Neural crest cell (in vitro differentiated cells): ENCODE data around the gene PIGQ. TPM values are rescaled to one million over a fixed set of nuclear protein-coding genes. Genes with fewer than 3 reads are reported as not detected.

ENCODE experiments used
- DNase-seq: peaks from one replicate; pipeline ENCODE4 v3.0.0; 2021; ENCODE audit warnings: low read depth, mixed read lengths, low spot score
- H3K27ac Mint-ChIP-seq: one replicate; pipeline ENCODE4 v1.8.0; 2021; ENCODE audit warnings: mild to moderate bottlenecking, mixed read lengths; ENCODE audit not compliant: unreplicated experiment
- H3K27me3 Mint-ChIP-seq: 2 replicates; pipeline ENCODE4 v1.8.0; 2021; ENCODE audit warnings: low read depth, mild to moderate bottlenecking, mixed read lengths
- H3K36me3 Mint-ChIP-seq: 2 replicates; pipeline ENCODE4 v1.8.0; 2021; ENCODE audit warnings: low read depth, mild to moderate bottlenecking, mixed read lengths
- H3K4me1 Mint-ChIP-seq: 2 replicates; pipeline ENCODE4 v1.8.0; 2021; ENCODE audit warnings: mixed read lengths
- H3K4me3 Mint-ChIP-seq: one replicate; pipeline ENCODE4 v1.8.0; 2021; ENCODE audit warnings: mild to moderate bottlenecking, mixed read lengths
- H3K9me3 Mint-ChIP-seq: 2 replicates; pipeline ENCODE4 v1.8.0; 2021; ENCODE audit warnings: mixed read lengths
- total RNA-seq: library from RNA; stranded (reverse); gene quantifications from 2 replicates; pipeline ENCODE4 v1.2.1, GENCODE V29; 2021
- TF ChIP-seq, protein P1 (sequence below): fragments of 200-600 bp; sonication (generic); conservative IDR thresholded peaks from 2 replicates; pipeline ENCODE4 v1.5.0; 2021; ENCODE audit warnings: antibody characterized with exemption, mild to moderate bottlenecking

The PIGQ gene
- total RNA-seq, 1 donor from 2014 or later = 91.7 TPM

DNA sequence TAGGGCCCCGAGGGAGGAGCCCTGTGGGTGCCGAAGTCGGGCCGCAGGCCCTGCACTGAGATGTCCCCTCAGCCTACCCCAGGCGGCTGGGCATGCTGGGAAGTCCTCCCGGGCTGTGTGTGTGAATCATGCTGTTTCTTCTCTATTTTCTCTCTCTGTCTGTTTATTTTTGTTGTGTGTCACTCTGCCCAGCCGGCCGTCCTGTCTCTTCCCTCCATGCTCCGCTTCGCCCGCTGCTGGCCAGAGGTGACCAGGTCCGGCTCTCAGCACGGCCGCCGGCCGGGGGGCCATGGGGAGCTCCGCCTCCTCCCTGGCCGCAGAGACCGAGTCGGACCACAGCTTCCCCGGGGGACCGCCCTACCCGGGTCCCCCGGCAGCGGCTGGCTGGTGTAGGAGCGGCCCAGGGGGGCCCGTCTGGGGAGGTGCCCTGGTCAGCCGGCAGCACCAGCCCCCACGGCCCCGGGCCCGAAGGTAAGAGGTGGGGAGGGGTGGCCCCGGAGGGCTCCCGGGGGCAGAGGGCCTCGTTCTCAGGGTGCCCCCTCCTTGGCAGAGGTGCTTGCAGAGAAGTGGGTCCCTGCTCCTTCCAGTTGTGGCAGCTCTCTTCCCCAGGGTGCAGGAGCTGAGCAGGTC is 29.8 kb upstream of the PIGQ start:
- no peaks in the 10 kb centered on the region for H3K27me3 Mint-ChIP-seq
- TF ChIP-seq, protein P1, sequence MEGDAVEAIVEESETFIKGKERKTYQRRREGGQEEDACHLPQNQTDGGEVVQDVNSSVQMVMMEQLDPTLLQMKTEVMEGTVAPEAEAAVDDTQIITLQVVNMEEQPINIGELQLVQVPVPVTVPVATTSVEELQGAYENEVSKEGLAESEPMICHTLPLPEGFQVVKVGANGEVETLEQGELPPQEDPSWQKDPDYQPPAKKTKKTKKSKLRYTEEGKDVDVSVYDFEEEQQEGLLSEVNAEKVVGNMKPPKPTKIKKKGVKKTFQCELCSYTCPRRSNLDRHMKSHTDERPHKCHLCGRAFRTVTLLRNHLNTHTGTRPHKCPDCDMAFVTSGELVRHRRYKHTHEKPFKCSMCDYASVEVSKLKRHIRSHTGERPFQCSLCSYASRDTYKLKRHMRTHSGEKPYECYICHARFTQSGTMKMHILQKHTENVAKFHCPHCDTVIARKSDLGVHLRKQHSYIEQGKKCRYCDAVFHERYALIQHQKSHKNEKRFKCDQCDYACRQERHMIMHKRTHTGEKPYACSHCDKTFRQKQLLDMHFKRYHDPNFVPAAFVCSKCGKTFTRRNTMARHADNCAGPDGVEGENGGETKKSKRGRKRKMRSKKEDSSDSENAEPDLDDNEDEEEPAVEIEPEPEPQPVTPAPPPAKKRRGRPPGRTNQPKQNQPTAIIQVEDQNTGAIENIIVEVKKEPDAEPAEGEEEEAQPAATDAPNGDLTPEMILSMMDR = no peak
- no peak for DNase-seq
- H3K27ac Mint-ChIP-seq = no peak overlapping the region
- H3K36me3 Mint-ChIP-seq = no peaks in the 10 kb centered on the region
- no peaks in the 10 kb centered on the region for H3K4me1 Mint-ChIP-seq
- H3K4me3 Mint-ChIP-seq = no peak overlapping the region
- no peaks in the 10 kb centered on the region for H3K9me3 Mint-ChIP-seq

DNA sequence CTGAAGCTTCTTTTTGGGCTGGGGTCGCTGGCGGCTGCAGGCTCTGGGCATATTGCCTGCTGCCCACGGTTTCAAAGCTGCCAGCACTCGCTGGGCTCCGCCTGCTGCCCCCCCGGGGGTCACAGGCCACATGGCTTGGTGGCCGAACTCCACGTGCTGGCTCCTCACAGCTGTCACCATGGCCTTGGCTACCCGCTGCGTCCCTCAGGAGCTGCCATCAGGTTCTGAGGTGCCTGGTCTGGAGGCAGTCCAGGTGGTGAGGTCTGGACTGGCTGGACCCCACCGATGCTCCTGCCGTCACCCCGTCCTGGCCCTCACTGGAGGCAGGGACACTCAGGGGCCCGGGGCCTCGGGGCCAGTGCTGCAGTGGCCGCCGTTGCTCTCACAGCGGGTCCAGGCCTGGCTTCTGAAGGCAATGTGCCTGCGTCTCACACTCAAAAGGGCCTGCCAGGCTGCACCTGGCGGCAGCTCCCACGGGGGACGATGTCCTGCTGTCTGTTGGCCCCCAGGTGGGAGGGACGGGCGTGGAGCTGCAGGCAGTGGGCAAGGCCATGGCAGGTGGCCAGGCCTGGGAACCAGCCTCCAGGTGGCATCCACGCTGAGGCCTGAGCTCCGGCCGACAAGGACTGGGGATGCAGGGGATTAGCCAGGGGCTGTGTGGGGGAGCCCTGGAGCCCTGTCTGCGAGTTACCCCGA is 29.0 kb upstream of the PIGQ start:
- H3K27ac Mint-ChIP-seq = no peak overlapping the region

DNA sequence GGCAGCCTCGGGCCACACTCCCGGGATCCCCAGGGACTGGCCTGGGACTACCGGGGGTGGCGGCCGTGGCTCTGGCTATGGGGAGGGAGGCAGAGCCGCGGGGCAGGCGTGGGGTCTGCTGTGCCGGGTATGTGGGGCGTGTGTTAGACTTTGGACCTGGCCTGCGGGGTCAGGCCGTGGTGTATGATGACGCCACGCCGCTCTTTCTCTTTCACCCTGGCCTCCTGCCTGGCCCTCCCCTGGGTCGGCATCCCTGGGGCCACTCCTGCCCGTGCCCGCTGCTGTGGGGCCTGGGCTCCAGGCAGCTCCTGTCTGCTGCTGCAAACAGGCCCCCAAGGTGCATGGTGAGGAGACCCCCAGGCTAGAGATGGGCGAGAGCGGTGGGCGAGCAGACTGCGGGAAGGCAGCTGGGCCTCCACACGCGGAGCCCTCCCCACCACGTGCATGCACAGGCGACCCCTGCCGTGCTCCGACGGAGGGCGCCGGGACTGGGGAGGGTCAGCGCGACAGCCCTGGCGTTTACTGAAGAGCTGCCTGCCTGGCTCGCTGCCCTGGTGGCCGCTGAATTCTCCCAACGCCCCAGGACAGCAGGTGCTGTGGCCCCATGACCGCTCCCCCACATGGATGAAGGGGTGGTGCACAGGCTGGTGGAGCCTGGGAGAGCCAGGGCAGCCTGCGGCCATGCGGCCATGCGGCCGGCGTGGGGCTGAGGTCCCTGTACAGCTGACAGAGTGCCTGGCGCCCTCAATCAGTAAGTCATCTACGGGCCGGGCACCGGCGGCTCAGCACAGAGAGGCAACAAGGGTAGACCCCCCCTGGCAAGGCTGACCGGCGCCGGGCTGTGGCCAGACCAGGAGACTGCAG is 26.2 kb upstream of the PIGQ start:
- Mint-ChIP-seq H3K4me1 (no peaks in the 10 kb centered on the region), H3K36me3 (no peaks in the 10 kb centered on the region), H3K4me3 (no peak overlapping the region), H3K27ac (no peak overlapping the region), H3K9me3 (no peaks in the 10 kb centered on the region), H3K27me3 (no peaks in the 10 kb centered on the region)
- TF ChIP-seq, protein P1 = no peak
- no peak for DNase-seq

More for the DNA sequence above, 29.0 kb upstream of the PIGQ start:
- no peak for DNase-seq
- Mint-ChIP-seq H3K4me3 (no peak overlapping the region), H3K4me1 (no peaks in the 10 kb centered on the region), H3K9me3 (no peaks in the 10 kb centered on the region), H3K36me3 (no peaks in the 10 kb centered on the region), H3K27me3 (no peaks in the 10 kb centered on the region)
- TF ChIP-seq, protein P1 = no peak

DNA sequence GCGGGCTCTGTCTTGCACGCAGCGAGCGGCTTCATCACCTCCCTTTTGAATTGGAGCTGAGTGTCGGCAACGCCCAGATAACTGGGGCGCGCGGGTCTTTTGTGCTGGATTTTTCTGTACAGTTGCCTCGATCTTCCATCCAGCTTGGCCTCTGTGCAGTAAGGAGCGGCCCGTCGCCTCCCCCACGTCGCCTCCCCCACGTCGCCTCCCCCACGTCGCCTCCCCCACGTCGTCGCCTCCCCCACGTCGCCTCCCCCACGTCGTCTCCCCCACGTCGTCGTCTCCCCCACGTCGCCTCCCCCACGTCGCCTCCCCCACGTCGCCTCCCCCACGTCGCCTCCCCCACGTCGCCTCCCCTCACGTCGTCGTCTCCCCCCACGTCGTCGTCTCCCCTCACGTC is 25.3 kb upstream of the PIGQ start:
- H3K4me3 Mint-ChIP-seq = no peak overlapping the region
- no peak for DNase-seq
- H3K36me3 Mint-ChIP-seq = no peaks in the 10 kb centered on the region
- H3K27me3 Mint-ChIP-seq = no peaks in the 10 kb centered on the region
- H3K4me1 Mint-ChIP-seq = no peaks in the 10 kb centered on the region
- TF ChIP-seq, protein P1 = no peak
- no peak overlapping the region for H3K27ac Mint-ChIP-seq
- no peaks in the 10 kb centered on the region for H3K9me3 Mint-ChIP-seq

- Mint-ChIP-seq H3K27me3 (no peaks in the 10 kb centered on the region), H3K4me1 (no peaks in the 10 kb centered on the region), H3K9me3 (no peaks in the 10 kb centered on the region), H3K27ac (no peak overlapping the region), H3K36me3 (no peaks in the 10 kb centered on the region), H3K4me3 (no peak overlapping the region)
- TF ChIP-seq, protein P1 = peak; percentile 67
- DNase-seq = peak; percentile 78
These were observed 22.6 kb upstream of the PIGQ start for GRCh38 chr16:546909-547770.
